Parietal lobe (tissue), 1 donor: ENCODE results near the gene SNRNP40. TPM values are rescaled to one million over a fixed set of nuclear protein-coding genes. Genes with fewer than 3 reads are reported as not detected.

Source experiments
- total RNA-seq: library from RNA; depleted of rRNA; stranded (reverse); fragments of >200 nt; gene quantifications from one replicate; pipeline ENCODE4 v1.2.3, GENCODE V29; 2014

The SNRNP40 gene
- 111 TPM for total RNA-seq

GRCh38 chr1:31296486-31297276 lies at the start of gene SNRNP40, which contains the start of gene ZCCHC17:
Gene SNRNP40, minus strand, starts transcription at chr1:31296788. Its CDS starts 37 bp downstream, at chr1:31296751.
Gene ZCCHC17, plus strand, starts transcription at chr1:31297032. Its CDS starts 13,067 bp downstream, at chr1:31310099.

GRCh38 chr1:31239653-31240241 lies 56.8 kb downstream of the SNRNP40 start, which contains the start of gene NKAIN1:
Gene NKAIN1, minus strand, starts transcription at chr1:31239887. Its CDS starts 340 bp downstream, at chr1:31239547.

Other genes starting within 250 kb of the SNRNP40 start
- 180 TPM for gene PUM1, start 231.1 kb downstream of the SNRNP40 start, total RNA-seq
- gene NKAIN1, start 56.9 kb downstream of the SNRNP40 start, total RNA-seq: 48.8 TPM
- gene ZCCHC17, start 244 bp upstream of the SNRNP40 start, total RNA-seq: 38.5 TPM
- gene FABP3, start 76.3 kb upstream of the SNRNP40 start, total RNA-seq: 139 TPM
- gene SERINC2, start 116.4 kb upstream of the SNRNP40 start, total RNA-seq: 2.2 TPM